NCI-H1694 treated with DMSO at 0.1 percent for 48 hours (cell line): ENCODE results near the gene MVB12B.
"Not testable (repeated sequence)": the region's sequence is repeated elsewhere in the genome, so short reads cannot be mapped to it uniquely, and the experiment has no call there.

ENCODE experiments used
- DNase-seq: peaks from one replicate; lab custom pipeline; 2025; lab: John Stamatoyannopoulos, UW

MVB12B gene

DNA sequence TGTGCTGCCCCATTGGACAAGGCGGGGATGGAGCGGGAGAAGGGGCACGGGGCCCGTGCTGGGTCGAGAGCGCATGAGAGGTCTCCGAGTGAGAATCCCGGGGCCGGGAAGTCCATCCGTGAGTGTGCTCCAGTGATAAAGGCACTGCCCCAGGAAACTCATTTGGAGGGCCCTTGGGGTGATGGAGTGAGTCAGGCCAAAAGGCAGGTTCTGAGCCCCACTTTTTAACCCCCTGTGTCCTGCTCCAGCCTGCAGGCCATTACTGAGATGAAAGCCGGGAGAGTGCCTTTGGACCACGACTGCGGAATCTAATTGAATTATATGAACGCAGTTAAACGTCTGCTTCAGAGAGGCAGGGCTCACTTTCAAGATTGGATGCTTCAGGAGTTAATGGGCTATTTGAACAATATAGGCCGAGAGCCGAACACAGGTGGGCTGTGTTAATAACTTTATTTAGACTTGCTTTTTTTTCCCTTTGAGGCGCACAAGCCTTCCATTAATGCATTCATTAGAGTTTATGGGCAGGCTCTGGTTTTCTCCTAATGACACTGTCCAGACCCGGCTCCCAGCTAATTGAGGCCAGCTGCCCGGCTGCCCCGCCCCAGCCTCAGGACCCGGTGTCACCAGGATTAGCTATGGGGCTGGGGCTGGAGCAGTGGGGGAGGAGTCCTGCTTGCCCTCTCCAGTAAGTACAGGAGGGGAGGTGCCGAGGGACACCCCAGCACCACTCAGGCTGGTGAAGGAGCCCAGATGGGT lies 208.0 kb downstream of the MVB12B start:
- DNase-seq = no peak

DNA sequence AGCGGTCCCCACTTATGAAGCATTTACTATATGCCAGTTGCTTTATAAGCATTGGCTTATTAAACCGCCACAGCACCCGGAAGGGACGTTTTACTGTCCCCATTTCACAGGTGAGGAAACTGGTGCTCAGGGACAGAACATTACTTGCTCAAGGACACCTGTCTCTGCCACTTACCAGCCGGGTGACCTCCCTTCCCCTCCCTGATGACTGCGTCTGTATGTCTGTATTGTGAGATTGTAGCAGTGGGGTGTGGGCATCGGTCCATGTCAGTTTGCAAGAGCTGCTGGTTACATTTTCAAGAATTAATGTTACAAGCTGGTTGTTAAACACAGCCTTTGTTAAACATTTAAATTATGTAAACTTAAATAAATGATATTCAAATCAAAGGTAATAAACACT lies 209.5 kb downstream of the MVB12B start:
- DNase-seq = no peak

- DNase-seq = no peak
Observed at GRCh38 chr9:126536841-126537465, 210.3 kb downstream of the MVB12B start.

- no peak for DNase-seq
Observed at GRCh38 chr9:126538550-126538949, 211.9 kb downstream of the MVB12B start.

- not testable (repeated sequence) for DNase-seq
Observed at GRCh38 chr9:126540398-126540797, 213.8 kb downstream of the MVB12B start.

GRCh38 chr9:126543490-126543889 lies 216.9 kb downstream of the MVB12B start:
- DNase-seq = no peak

DNA sequence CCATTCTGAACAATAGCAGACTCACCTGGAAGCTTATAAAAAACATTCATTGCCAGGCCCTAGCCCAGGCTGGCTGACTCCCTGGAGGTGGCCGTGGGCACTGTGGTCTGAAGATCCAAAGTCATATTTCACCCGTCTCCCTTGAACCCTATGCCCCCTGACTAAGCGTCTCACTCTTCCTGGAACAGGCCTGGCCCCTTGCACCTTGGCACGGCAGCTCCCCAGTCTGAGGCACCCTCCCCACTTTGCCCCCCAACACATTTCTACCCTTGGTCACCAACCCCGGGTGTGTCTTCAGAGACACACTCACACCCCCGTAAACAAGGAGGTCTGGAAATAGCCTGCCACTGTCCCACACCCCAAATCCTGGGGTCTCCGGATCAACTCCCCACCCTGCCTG lies 218.5 kb downstream of the MVB12B start:
- DNase-seq = no peak

GRCh38 chr9:126546036-126546435 lies 219.4 kb downstream of the MVB12B start:
- DNase-seq = no peak

DNA sequence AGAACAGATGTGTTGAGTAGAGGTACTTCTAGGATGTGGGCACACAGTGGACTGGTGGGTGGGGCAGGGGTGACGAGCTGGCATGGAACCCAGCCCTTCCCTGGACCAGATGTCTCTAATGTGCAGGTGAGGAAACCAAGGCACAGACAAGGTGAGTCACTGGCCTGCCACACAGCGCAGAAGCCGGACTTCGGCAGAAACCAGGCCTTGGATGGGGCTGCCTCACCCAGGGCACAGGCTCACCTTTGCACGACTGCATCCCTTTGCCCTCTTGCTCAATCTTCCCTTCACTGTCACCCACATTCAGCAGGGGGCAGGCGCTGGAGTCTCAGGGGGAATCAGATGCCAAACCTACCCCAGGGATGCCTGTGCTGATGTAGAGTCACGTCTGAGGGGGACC lies 221.7 kb downstream of the MVB12B start:
- DNase-seq = no peak

GRCh38 chr9:126549246-126550006 lies 222.8 kb downstream of the MVB12B start:
- DNase-seq = no peak

GRCh38 chr9:126550891-126551351 lies 224.3 kb downstream of the MVB12B start:
- peak; percentile 16 for DNase-seq

DNA sequence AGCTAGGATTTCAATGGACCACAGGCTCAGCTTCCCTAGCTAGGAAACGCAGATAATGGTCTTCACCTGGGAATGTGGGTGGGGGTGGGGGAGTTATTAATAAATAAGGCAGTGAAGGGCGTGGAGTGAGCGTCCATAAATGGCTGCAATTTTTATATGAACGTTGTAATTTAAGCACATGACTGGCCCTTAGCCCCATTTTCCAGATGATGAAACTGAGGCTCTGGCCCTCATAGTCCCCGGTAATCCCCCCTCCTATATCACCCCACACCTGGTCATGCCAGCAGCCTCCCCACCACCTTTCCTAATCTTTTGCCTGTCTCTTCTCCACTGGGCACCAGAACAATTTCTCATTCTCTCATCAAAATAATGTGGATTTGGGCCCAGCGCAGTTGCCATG lies 225.2 kb downstream of the MVB12B start:
- DNase-seq = no peak

DNA sequence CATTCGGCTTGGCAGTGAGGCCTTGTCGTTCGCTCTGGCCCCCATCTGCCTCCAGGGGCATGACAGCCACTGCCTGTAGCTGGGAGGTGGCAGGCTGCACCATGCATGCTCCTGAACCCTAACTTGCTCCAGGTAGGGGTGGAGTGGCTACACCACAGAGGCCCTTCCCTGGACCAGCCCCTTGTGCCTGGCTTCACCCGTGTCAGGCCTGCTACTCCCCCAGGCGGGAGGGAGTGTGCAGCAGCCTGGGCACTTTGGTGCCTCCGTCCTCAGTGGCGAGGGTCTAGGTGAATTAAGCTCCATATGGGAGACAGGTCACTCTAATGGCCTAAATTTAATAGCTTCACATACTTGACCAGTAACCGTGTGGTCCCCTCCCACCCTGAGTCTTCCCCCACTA lies 227.7 kb downstream of the MVB12B start:
- DNase-seq = no peak

DNA sequence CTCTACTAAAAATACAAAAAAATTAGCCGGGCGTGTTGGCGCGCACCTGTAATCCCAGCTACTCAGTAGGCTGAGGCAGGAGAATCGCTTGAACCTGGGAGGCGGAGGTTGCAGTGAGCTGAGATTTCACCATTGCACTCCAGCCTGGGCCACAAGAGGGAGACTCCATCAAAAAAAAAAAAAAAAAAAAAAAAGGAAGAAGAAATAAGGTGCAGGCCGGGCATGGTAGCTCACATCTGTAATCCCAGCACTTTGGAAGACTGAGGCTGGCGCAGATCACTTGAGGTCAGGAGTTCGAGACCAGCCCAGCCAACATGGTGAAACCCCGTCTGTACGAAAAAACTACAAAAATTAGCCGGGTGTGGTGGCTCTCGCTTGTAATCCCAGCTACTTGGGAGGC lies 228.8 kb downstream of the MVB12B start:
- not testable (repeated sequence) for DNase-seq
